H9 (cell line): Measurements from ENCODE around the gene RERE. TPM values are rescaled to one million over a fixed set of nuclear protein-coding genes. Genes with fewer than 3 reads are reported as not detected.

Experiments used
- DNase-seq: peaks from one replicate; pipeline ENCODE4 v3.0.0-alpha.2; 2017
- H2AFZ ChIP-seq: one replicate; pipeline ENCODE4 v1.6.1; 2013; ENCODE audit warnings: mild to moderate bottlenecking, low read length, control low read depth, moderate library complexity
- H2AK5ac ChIP-seq: 2 replicates; pipeline ENCODE4 v1.6.1; 2013; ENCODE audit warnings: low read length, control low read depth, mixed read lengths; ENCODE audit not compliant: insufficient read length
- H2BK120ac ChIP-seq: one replicate; pipeline ENCODE4 v1.6.1; 2013; ENCODE audit warnings: low read depth, mild to moderate bottlenecking, low read length, control low read depth, inconsistent platforms; ENCODE audit not compliant: poor library complexity, severe bottlenecking
- H2BK12ac ChIP-seq: 2 replicates; pipeline ENCODE4 v1.6.1; 2013; ENCODE audit warnings: low read length, control low read depth, mixed read lengths, low read depth; ENCODE audit not compliant: insufficient read length
- H2BK15ac ChIP-seq: 2 replicates; pipeline ENCODE4 v1.6.1; 2013; ENCODE audit warnings: low read depth, low read length, control low read depth
- H2BK20ac ChIP-seq: one replicate; pipeline ENCODE4 v1.6.1; 2013; ENCODE audit warnings: low read depth, mild to moderate bottlenecking, low read length, control low read depth, inconsistent platforms; ENCODE audit not compliant: poor library complexity, severe bottlenecking
- H2BK5ac ChIP-seq: 2 replicates; pipeline ENCODE4 v1.6.1; 2013; ENCODE audit warnings: low read length, control low read depth, mixed read lengths; ENCODE audit not compliant: insufficient read length
- H3K14ac ChIP-seq: 2 replicates; pipeline ENCODE4 v1.6.1; 2013; ENCODE audit warnings: low read length, control low read depth; ENCODE audit not compliant: insufficient read depth
- H3K18ac ChIP-seq: 2 replicates; pipeline ENCODE4 v1.6.1; 2013; ENCODE audit warnings: low read depth, mild to moderate bottlenecking, mixed read lengths, low read length, control low read depth; ENCODE audit not compliant: insufficient read length
- H3K23ac ChIP-seq: 2 replicates; pipeline ENCODE4 v1.6.1; 2013; ENCODE audit warnings: low read length, control low read depth, mixed read lengths, low read depth; ENCODE audit not compliant: insufficient read length
- H3K23me2 ChIP-seq: 2 replicates; pipeline ENCODE4 v1.6.1; 2013; ENCODE audit warnings: low read depth, mild to moderate bottlenecking, mixed read lengths, low read length, control low read depth; ENCODE audit not compliant: insufficient read length, poor library complexity, severe bottlenecking
- H3K27ac ChIP-seq: 2 replicates; pipeline ENCODE4 v1.5.1; 2013; ENCODE audit warnings: low read length, control low read depth, mixed read lengths, low read depth; ENCODE audit not compliant: insufficient read length
- H3K27me3 ChIP-seq: 2 replicates; pipeline ENCODE4 v1.6.1; 2013; ENCODE audit warnings: low read length, control low read depth, inconsistent platforms; ENCODE audit not compliant: insufficient read depth
- H3K4ac ChIP-seq: 2 replicates; pipeline ENCODE4 v1.6.1; 2013; ENCODE audit warnings: low read depth, mild to moderate bottlenecking, control low read depth, inconsistent platforms, low read length, moderate library complexity
- H3K4me1 ChIP-seq: 2 replicates; pipeline ENCODE4 v1.6.1; 2013; ENCODE audit warnings: low read length, control low read depth, inconsistent platforms; ENCODE audit not compliant: insufficient read depth
- H3K4me2 ChIP-seq: 2 replicates; pipeline ENCODE4 v1.6.1; 2013; ENCODE audit warnings: low read length, control low read depth, mixed read lengths; ENCODE audit not compliant: insufficient read length, insufficient read depth
- H3K56ac ChIP-seq: 2 replicates; pipeline ENCODE4 v1.6.1; 2013; ENCODE audit warnings: low read depth, mild to moderate bottlenecking, mixed read lengths, low read length, control low read depth; ENCODE audit not compliant: insufficient read length
- H3K79me1 ChIP-seq: 2 replicates; pipeline ENCODE4 v1.6.1; 2013; ENCODE audit warnings: low read depth, mild to moderate bottlenecking, moderate library complexity, low read length, control low read depth, inconsistent platforms; ENCODE audit not compliant: insufficient read depth, poor library complexity, severe bottlenecking
- H3K79me2 ChIP-seq: 2 replicates; pipeline ENCODE4 v1.6.1; 2013; ENCODE audit warnings: low read length, control low read depth, inconsistent platforms; ENCODE audit not compliant: insufficient read depth
- H3K9ac ChIP-seq: 2 replicates; pipeline ENCODE4 v1.6.1; 2013; ENCODE audit warnings: low read length, control low read depth, mixed read lengths; ENCODE audit not compliant: insufficient read length; ENCODE audit errors: extremely low read depth
- H3K9me3 ChIP-seq: one replicate; pipeline ENCODE4 v1.6.1; 2013; ENCODE audit warnings: low read depth, low read length, inconsistent platforms; ENCODE audit not compliant: control insufficient read depth
- H3T11ph ChIP-seq: one replicate; pipeline ENCODE4 v1.6.1; 2013; ENCODE audit warnings: mild to moderate bottlenecking, low read length, control low read depth, inconsistent platforms
- H4K20me1 ChIP-seq: one replicate; pipeline ENCODE4 v1.6.1; 2013; ENCODE audit not compliant: control insufficient read depth, insufficient read length, insufficient read depth
- H4K5ac ChIP-seq: 2 replicates; pipeline ENCODE4 v1.6.1; 2013; ENCODE audit warnings: low read depth, mild to moderate bottlenecking, mixed read lengths, low read length, control low read depth; ENCODE audit not compliant: insufficient read length
- H4K8ac ChIP-seq: replicated peaks from 2 replicates; pipeline ENCODE4 v1.6.1; 2013; ENCODE audit warnings: low read length, control low read depth, mixed read lengths, low read depth; ENCODE audit not compliant: insufficient read length
- H4K91ac ChIP-seq: 2 replicates; pipeline ENCODE4 v1.6.1; 2013; ENCODE audit warnings: low read depth, mild to moderate bottlenecking, moderate library complexity, mixed read lengths, low read length, control low read depth; ENCODE audit not compliant: insufficient read length
- H3K27ac Mint-ChIP-seq, 3 experiments: 2 replicates in 2 of 3; 3 replicates in 1 of 3; pipeline ENCODE4 v1.8.0; 2020 to 2021; ENCODE audit warnings: mixed read lengths in 3 of 3, mild to moderate bottlenecking in 1 of 3, moderate library complexity in 1 of 3
- H3K27me3 Mint-ChIP-seq: 2 replicates; pipeline ENCODE4 v1.8.0; 2021; ENCODE audit warnings: low read depth, mild to moderate bottlenecking, moderate library complexity, mixed read lengths
- H3K36me3 Mint-ChIP-seq, 3 experiments: 2 replicates in 2 of 3; 3 replicates in 1 of 3; pipeline ENCODE4 v1.8.0; 2020 to 2021; ENCODE audit warnings: low read depth in 3 of 3, mixed read lengths in 3 of 3; ENCODE audit not compliant: insufficient read depth in 1 of 3
- H3K4me1 Mint-ChIP-seq, 2 experiments: 2 replicates each; pipeline ENCODE4 v1.8.0; 2020; ENCODE audit warnings: mixed read lengths in 2 of 2
- H3K4me3 Mint-ChIP-seq, 2 experiments: 2 replicates in 1 of 2; 3 replicates in 1 of 2; pipeline ENCODE4 v1.8.0; 2020 to 2021; ENCODE audit warnings: mild to moderate bottlenecking in 2 of 2, mixed read lengths in 2 of 2, moderate library complexity in 1 of 2
- H3K9me3 Mint-ChIP-seq, 2 experiments: 2 replicates in 1 of 2; 3 replicates in 1 of 2; pipeline ENCODE4 v1.8.0; 2020; ENCODE audit warnings: mild to moderate bottlenecking in 2 of 2, mixed read lengths in 2 of 2, moderate library complexity in 1 of 2
- CTCF ChIP-seq: fragments of 200-600 bp; sonication (generic); conservative IDR thresholded peaks from 3 replicates; pipeline ENCODE4 v1.8.0; 2021; ENCODE audit warnings: antibody characterized with exemption, mild to moderate bottlenecking
- WGBS: extraction: QIAGEN DNeasy Blood & Tissue Kit; methylation state at CpG from one replicate; pipeline ENCODE4 v1.1.7; 2013; ENCODE audit warnings: missing lambda C conversion rate, low lambda C conversion rate, mixed read lengths; ENCODE audit not compliant: insufficient read length; ENCODE audit errors: extremely low coverage; 5-methylcytosine and 5-hydroxymethylcytosine counted together
- total RNA-seq: library from RNA; stranded (reverse); gene quantifications from 2 replicates; pipeline ENCODE4 v1.2.1, GENCODE V29; 2021

RERE gene
- total RNA-seq, 1 experiment from 2014 or later = 103 TPM

GRCh38 chr1:8591569-8591968 is 225.9 kb downstream of the RERE start:
- no peaks in the 10 kb centered on the region; a peak in 1 of 5 replicates for H3K9me3 Mint-ChIP-seq
- Histone ChIP-seq H3K14ac (no peak overlapping the region), H3K4me2 (no peak overlapping the region), H4K20me1 (no peaks in the 10 kb centered on the region), H3K56ac (no peak overlapping the region), H3K23me2 (no peaks in the 10 kb centered on the region), H3T11ph (no peak overlapping the region), H4K8ac (no peak overlapping the region), H3K79me2 (peaks cover 7% of the 10 kb centered on the region; the same call in 1 of the 2 replicates), H3K27me3 (no peaks in the 10 kb centered on the region), H4K91ac (no peak overlapping the region), H3K9ac (no peak overlapping the region), H3K4me1 (peaks cover 15% of the 10 kb centered on the region), H2BK120ac (no peak overlapping the region), H3K9me3 (no peaks in the 10 kb centered on the region), H4K5ac (no peak overlapping the region), H3K18ac (no peak overlapping the region), H2BK12ac (no peak overlapping the region), H2BK5ac (no peak overlapping the region), H2BK20ac (no peak overlapping the region), H2AK5ac (no peak overlapping the region), H3K79me1 (peaks cover 10% of the 10 kb centered on the region), H2AFZ (no peak overlapping the region), H3K4ac (no peak overlapping the region), H3K23ac (no peak overlapping the region), H3K27ac (no peak overlapping the region), H2BK15ac (no peak overlapping the region)
- peak overlapping the region; percentile 1 to 68 (median 27); a peak in 4 of 7 replicates for H3K27ac Mint-ChIP-seq
- no peak for DNase-seq
- TF ChIP-seq CTCF = no peak
- no peak overlapping the region for H3K4me3 Mint-ChIP-seq
- peaks cover 50 to 63% of the 10 kb centered on the region in 2 experiments for H3K4me1 Mint-ChIP-seq
- WGBS = no CpG with 5 or more reads among the region's 5 CpGs
- peaks cover 0 to 15% (median 13%) of the 10 kb centered on the region in 3 experiments; a peak in 5 of 7 replicates for H3K36me3 Mint-ChIP-seq
- H3K27me3 Mint-ChIP-seq = no peaks in the 10 kb centered on the region
